GM21619 (cell line): ENCODE data around the gene IGSF9B.

Experiments
- ATAC-seq: cut with Tn5 transposase; IDR thresholded peaks from one replicate; pipeline ENCODE4 v1.9.1; 2021; ENCODE audit not compliant: unreplicated experiment

IGSF9B gene

GRCh38 chr11:133955081-133955891 is 1.5 kb downstream of the IGSF9B start:
- ATAC-seq: no peak

GRCh38 chr11:133953999-133954398 is 2.8 kb downstream of the IGSF9B start:
- no peak for ATAC-seq

GRCh38 chr11:133953547-133953946 is 3.2 kb downstream of the IGSF9B start:
- ATAC-seq: no peak

GRCh38 chr11:133952199-133953190 is 4.3 kb downstream of the IGSF9B start:
- ATAC-seq: no peak

GRCh38 chr11:133951327-133952198 is 5.2 kb downstream of the IGSF9B start:
- ATAC-seq: no peak

GRCh38 chr11:133950874-133951326 is 5.9 kb downstream of the IGSF9B start:
- ATAC-seq: no peak

GRCh38 chr11:133950421-133950820 is 6.3 kb downstream of the IGSF9B start:
- ATAC-seq: no peak

GRCh38 chr11:133949129-133949528 is 7.6 kb downstream of the IGSF9B start:
- no peak for ATAC-seq

- ATAC-seq: no peak
These were observed 8.1 kb downstream of the IGSF9B start for GRCh38 chr11:133948711-133949110.

- peak; percentile 62 for ATAC-seq
These were observed 9.4 kb downstream of the IGSF9B start for GRCh38 chr11:133947321-133947756.

GRCh38 chr11:133946541-133947318 is 10.0 kb downstream of the IGSF9B start:
- ATAC-seq: no peak

GRCh38 chr11:133946051-133946450 is 10.7 kb downstream of the IGSF9B start:
- ATAC-seq: no peak

GRCh38 chr11:133945087-133945974 is 11.4 kb downstream of the IGSF9B start:
- ATAC-seq: no peak

- no peak for ATAC-seq
These were observed 12.6 kb downstream of the IGSF9B start for GRCh38 chr11:133943950-133944698.

GRCh38 chr11:133942577-133942976 is 14.2 kb downstream of the IGSF9B start:
- ATAC-seq: no peak

GRCh38 chr11:133941546-133941945 is 15.2 kb downstream of the IGSF9B start:
- no peak for ATAC-seq

GRCh38 chr11:133940034-133940433 is 16.7 kb downstream of the IGSF9B start:
- ATAC-seq: no peak

- ATAC-seq: no peak
These were observed 17.2 kb downstream of the IGSF9B start for GRCh38 chr11:133939558-133939957.
